ENCODE measurements around the gene CEP63.
"Not testable (repeated sequence)": the region's sequence is repeated elsewhere in the genome, so short reads cannot be mapped to it uniquely, and the experiment has no call there.

Gene CEP63

GRCh38 chr3:134543113-134543512 lies 57.3 kb downstream of the CEP63 start:
- Histone ChIP-seq H3K27ac (ENCODE audit: low read depth, low read length) (no peak overlapping the region), H3K9ac (ENCODE audit: low read length) (no peak overlapping the region), H3K4me1 (ENCODE audit: control insufficient read depth, insufficient read depth, low read length) (no peaks in the 10 kb centered on the region), H3K4me3 (ENCODE audit: low read depth, low read length) (no peak overlapping the region), H3K36me3 (ENCODE audit: control insufficient read depth, insufficient read depth, low read length) (peaks cover 19% of the 10 kb centered on the region), H3K9me3 (ENCODE audit: control insufficient read depth, insufficient read depth, low read depth, low read length) (no peaks in the 10 kb centered on the region), H3K27me3 (ENCODE audit: control insufficient read depth, insufficient read depth, low read length) (no peaks in the 10 kb centered on the region)

GRCh38 chr3:134544316-134544715 lies 58.5 kb downstream of the CEP63 start:
- Histone ChIP-seq H3K36me3 (ENCODE audit: control insufficient read depth, insufficient read depth, low read length) (peaks cover 19% of the 10 kb centered on the region), H3K4me1 (ENCODE audit: control insufficient read depth, insufficient read depth, low read length) (no peaks in the 10 kb centered on the region), H3K27me3 (ENCODE audit: control insufficient read depth, insufficient read depth, low read length) (no peaks in the 10 kb centered on the region), H3K9me3 (ENCODE audit: control insufficient read depth, insufficient read depth, low read depth, low read length) (no peaks in the 10 kb centered on the region), H3K4me3 (ENCODE audit: low read depth, low read length) (no peak overlapping the region), H3K27ac (ENCODE audit: low read depth, low read length) (no peak overlapping the region), H3K9ac (ENCODE audit: low read length) (no peak overlapping the region)

DNA sequence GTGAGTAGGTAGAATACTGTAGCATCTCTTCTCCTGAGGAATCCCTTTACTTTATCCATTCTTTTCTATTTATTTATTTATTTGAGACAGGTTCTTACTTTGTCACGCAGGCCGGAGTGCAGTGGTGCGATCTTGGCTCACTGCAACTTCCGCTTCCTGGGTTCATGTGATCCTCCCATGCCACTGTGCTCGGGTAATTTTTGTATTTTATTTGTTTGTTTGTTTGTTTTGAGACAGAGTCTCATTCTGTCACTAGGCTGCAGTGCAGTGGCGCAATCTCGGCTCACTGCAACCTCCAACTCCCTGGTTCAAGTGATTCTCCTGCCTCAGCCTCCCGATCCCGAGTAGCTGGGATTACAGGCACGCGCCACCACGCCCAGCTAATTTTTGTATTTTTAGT lies 58.9 kb downstream of the CEP63 start:
- not testable (repeated sequence) for H3K9ac ChIP-seq (ENCODE audit: low read length); H3K4me1 ChIP-seq (ENCODE audit: control insufficient read depth, insufficient read depth, low read length); H3K9me3 ChIP-seq (ENCODE audit: control insufficient read depth, insufficient read depth, low read depth, low read length); H3K27me3 ChIP-seq (ENCODE audit: control insufficient read depth, insufficient read depth, low read length); H3K27ac ChIP-seq (ENCODE audit: low read depth, low read length); H3K4me3 ChIP-seq (ENCODE audit: low read depth, low read length)
- H3K36me3 ChIP-seq (ENCODE audit: control insufficient read depth, insufficient read depth, low read length) = peaks cover 23% of the 10 kb centered on the region

GRCh38 chr3:134545818-134546217 lies 60.0 kb downstream of the CEP63 start:
- no peak overlapping the region for H3K27ac ChIP-seq (ENCODE audit: low read depth, low read length)
- H3K4me1 ChIP-seq (ENCODE audit: control insufficient read depth, insufficient read depth, low read length) = no peaks in the 10 kb centered on the region
- peaks cover 32% of the 10 kb centered on the region for H3K36me3 ChIP-seq (ENCODE audit: control insufficient read depth, insufficient read depth, low read length)
- H3K9me3 ChIP-seq (ENCODE audit: control insufficient read depth, insufficient read depth, low read depth, low read length) = no peaks in the 10 kb centered on the region
- no peaks in the 10 kb centered on the region for H3K27me3 ChIP-seq (ENCODE audit: control insufficient read depth, insufficient read depth, low read length)
- no peak overlapping the region for H3K9ac ChIP-seq (ENCODE audit: low read length)
- no peak overlapping the region for H3K4me3 ChIP-seq (ENCODE audit: low read depth, low read length)

DNA sequence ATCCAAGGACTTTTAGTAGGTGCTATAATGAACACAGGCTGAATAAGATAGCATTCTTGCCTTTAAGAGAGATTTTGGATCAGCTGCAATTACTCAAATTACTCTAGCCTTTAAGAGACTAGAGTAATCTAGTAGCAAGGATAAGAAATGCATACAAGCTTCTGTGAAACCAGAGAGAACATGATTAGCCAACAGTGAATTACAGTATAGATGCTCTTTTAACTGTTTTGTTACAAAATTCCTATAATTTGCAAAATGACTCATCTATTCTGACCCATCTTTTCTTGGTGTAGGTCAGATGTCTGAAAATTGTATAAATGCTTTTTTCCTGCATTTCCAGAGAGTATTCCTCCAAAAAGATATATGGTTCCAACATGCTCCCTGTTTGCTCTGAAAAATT lies 66.9 kb downstream of the CEP63 start:
- Histone ChIP-seq H3K36me3 (ENCODE audit: control insufficient read depth, insufficient read depth, low read length) (peaks cover 49% of the 10 kb centered on the region), H3K9ac (ENCODE audit: low read length) (no peak overlapping the region), H3K4me3 (ENCODE audit: low read depth, low read length) (no peak overlapping the region), H3K4me1 (ENCODE audit: control insufficient read depth, insufficient read depth, low read length) (no peaks in the 10 kb centered on the region), H3K27ac (ENCODE audit: low read depth, low read length) (no peak overlapping the region), H3K27me3 (ENCODE audit: control insufficient read depth, insufficient read depth, low read length) (no peaks in the 10 kb centered on the region), H3K9me3 (ENCODE audit: control insufficient read depth, insufficient read depth, low read depth, low read length) (no peaks in the 10 kb centered on the region)

GRCh38 chr3:134559591-134559990 lies 73.7 kb downstream of the CEP63 start:
- no peak overlapping the region for H3K9ac ChIP-seq (ENCODE audit: low read length)
- H3K36me3 ChIP-seq (ENCODE audit: control insufficient read depth, insufficient read depth, low read length) = peaks cover 5% of the 10 kb centered on the region; the same call in 1 of the 2 replicates
- no peaks in the 10 kb centered on the region for H3K27me3 ChIP-seq (ENCODE audit: control insufficient read depth, insufficient read depth, low read length)
- H3K27ac ChIP-seq (ENCODE audit: low read depth, low read length) = no peak overlapping the region
- no peaks in the 10 kb centered on the region for H3K9me3 ChIP-seq (ENCODE audit: control insufficient read depth, insufficient read depth, low read depth, low read length)
- H3K4me1 ChIP-seq (ENCODE audit: control insufficient read depth, insufficient read depth, low read length) = peaks cover 5% of the 10 kb centered on the region
- no peak overlapping the region for H3K4me3 ChIP-seq (ENCODE audit: low read depth, low read length)

DNA sequence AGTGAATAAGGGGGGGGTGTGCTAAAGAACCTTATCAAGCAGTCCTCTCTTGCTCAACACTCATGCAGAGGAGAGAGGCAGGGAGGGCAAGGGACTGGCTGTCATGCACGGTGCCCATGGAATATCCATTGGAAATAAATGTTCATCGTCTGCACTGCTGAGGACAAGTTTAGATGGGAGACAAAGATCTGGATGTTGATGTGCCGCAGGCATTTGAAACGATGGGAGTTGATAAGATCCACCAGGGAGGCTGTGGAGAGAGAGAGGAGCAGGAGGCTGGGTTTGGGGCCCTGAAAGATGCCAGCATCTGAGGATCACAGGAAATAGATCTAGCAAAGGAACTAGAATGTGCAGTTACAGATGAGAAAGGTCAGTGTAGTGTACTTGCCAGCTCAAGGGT lies 76.2 kb downstream of the CEP63 start:
- no peaks in the 10 kb centered on the region for H3K9me3 ChIP-seq (ENCODE audit: control insufficient read depth, insufficient read depth, low read depth, low read length)
- H3K4me1 ChIP-seq (ENCODE audit: control insufficient read depth, insufficient read depth, low read length) = peaks cover 5% of the 10 kb centered on the region
- H3K27ac ChIP-seq (ENCODE audit: low read depth, low read length) = no peak overlapping the region

GRCh38 chr3:134563601-134564000 lies 77.7 kb downstream of the CEP63 start:
- Histone ChIP-seq H3K4me3 (ENCODE audit: low read depth, low read length) (no peak overlapping the region), H3K27me3 (ENCODE audit: control insufficient read depth, insufficient read depth, low read length) (no peaks in the 10 kb centered on the region), H3K27ac (ENCODE audit: low read depth, low read length) (no peak overlapping the region), H3K9ac (ENCODE audit: low read length) (no peak overlapping the region), H3K4me1 (ENCODE audit: control insufficient read depth, insufficient read depth, low read length) (peaks cover 5% of the 10 kb centered on the region), H3K9me3 (ENCODE audit: control insufficient read depth, insufficient read depth, low read depth, low read length) (0 out of 2 replicates have a peak, but pooled peaks cover 3% of the 10 kb centered on the region), H3K36me3 (ENCODE audit: control insufficient read depth, insufficient read depth, low read length) (peaks cover 3% of the 10 kb centered on the region; the same call in 1 of the 2 replicates)

More for the DNA sequence above, 76.2 kb downstream of the CEP63 start:
- Histone ChIP-seq H3K36me3 (ENCODE audit: control insufficient read depth, insufficient read depth, low read length) (peaks cover 3% of the 10 kb centered on the region; the same call in 1 of the 2 replicates), H3K4me3 (ENCODE audit: low read depth, low read length) (no peak overlapping the region), H3K27me3 (ENCODE audit: control insufficient read depth, insufficient read depth, low read length) (no peaks in the 10 kb centered on the region), H3K9ac (ENCODE audit: low read length) (no peak overlapping the region)

GRCh38 chr3:134564991-134565390 lies 79.1 kb downstream of the CEP63 start:
- no peak overlapping the region for H3K4me3 ChIP-seq (ENCODE audit: low read depth, low read length)

DNA sequence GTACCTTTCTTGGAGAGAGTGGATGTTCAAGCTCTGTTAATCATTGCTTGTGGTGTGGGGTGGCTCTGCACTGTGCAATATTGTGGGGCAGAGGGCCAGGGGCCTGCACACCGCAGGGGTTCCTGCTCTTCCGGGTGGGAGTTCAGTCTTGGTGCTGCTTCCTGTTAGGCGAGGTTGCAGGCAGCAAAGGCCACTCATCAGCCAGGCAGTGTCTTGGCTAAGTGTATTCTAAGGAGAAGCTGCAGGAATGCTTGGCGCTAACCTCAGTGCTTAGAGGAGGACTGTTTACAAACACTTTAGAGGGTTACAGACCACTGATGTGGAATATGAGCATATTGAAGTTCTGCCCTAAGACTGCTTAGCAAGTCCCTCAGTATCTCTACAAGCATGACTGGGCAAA lies 81.7 kb downstream of the CEP63 start:
- Histone ChIP-seq H3K36me3 (ENCODE audit: control insufficient read depth, insufficient read depth, low read length) (no peaks in the 10 kb centered on the region), H3K27ac (ENCODE audit: low read depth, low read length) (no peak overlapping the region), H3K9me3 (ENCODE audit: control insufficient read depth, insufficient read depth, low read depth, low read length) (peaks cover 32% of the 10 kb centered on the region), H3K4me3 (ENCODE audit: low read depth, low read length) (no peak overlapping the region), H3K9ac (ENCODE audit: low read length) (no peak overlapping the region), H3K27me3 (ENCODE audit: control insufficient read depth, insufficient read depth, low read length) (no peaks in the 10 kb centered on the region), H3K4me1 (ENCODE audit: control insufficient read depth, insufficient read depth, low read length) (peaks cover 5% of the 10 kb centered on the region)

More at GRCh38 chr3:134564991-134565390, 79.1 kb downstream of the CEP63 start:
- no peak overlapping the region for H3K27ac ChIP-seq (ENCODE audit: low read depth, low read length)
- H3K4me1 ChIP-seq (ENCODE audit: control insufficient read depth, insufficient read depth, low read length) = peaks cover 5% of the 10 kb centered on the region
- no peaks in the 10 kb centered on the region for H3K36me3 ChIP-seq (ENCODE audit: control insufficient read depth, insufficient read depth, low read length)
- no peak overlapping the region for H3K9ac ChIP-seq (ENCODE audit: low read length)
- H3K27me3 ChIP-seq (ENCODE audit: control insufficient read depth, insufficient read depth, low read length) = no peaks in the 10 kb centered on the region
- peaks cover 17% of the 10 kb centered on the region for H3K9me3 ChIP-seq (ENCODE audit: control insufficient read depth, insufficient read depth, low read depth, low read length)

GRCh38 chr3:134568790-134569189 lies 82.9 kb downstream of the CEP63 start:
- H3K9ac ChIP-seq (ENCODE audit: low read length) = no peak overlapping the region
- peaks cover 32% of the 10 kb centered on the region for H3K9me3 ChIP-seq (ENCODE audit: control insufficient read depth, insufficient read depth, low read depth, low read length)
- no peaks in the 10 kb centered on the region for H3K27me3 ChIP-seq (ENCODE audit: control insufficient read depth, insufficient read depth, low read length)
- H3K27ac ChIP-seq (ENCODE audit: low read depth, low read length) = no peak overlapping the region
- no peak overlapping the region for H3K4me3 ChIP-seq (ENCODE audit: low read depth, low read length)
- H3K36me3 ChIP-seq (ENCODE audit: control insufficient read depth, insufficient read depth, low read length) = no peaks in the 10 kb centered on the region
- H3K4me1 ChIP-seq (ENCODE audit: control insufficient read depth, insufficient read depth, low read length) = no peaks in the 10 kb centered on the region

DNA sequence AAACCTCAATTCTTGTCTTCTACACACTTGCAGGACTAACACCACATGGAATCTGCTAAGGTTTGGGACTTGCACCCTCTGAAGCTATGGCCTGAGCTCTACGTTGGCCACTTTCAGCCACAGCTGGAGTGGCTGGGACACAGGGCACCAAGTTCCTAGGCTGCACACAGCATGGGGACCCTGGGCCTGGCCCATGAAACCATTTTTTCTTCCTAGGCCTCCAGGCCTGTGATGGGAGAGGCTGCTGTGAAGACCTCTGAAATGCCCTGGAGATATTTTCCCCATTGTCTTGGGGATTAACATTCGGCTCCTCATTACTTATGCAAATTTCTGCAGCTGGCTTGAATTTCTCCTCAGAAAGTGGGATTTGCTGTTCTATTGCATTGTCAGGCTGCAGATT lies 84.0 kb downstream of the CEP63 start:
- H3K36me3 ChIP-seq (ENCODE audit: control insufficient read depth, insufficient read depth, low read length); H3K27ac ChIP-seq (ENCODE audit: low read depth, low read length); H3K4me3 ChIP-seq (ENCODE audit: low read depth, low read length); H3K27me3 ChIP-seq (ENCODE audit: control insufficient read depth, insufficient read depth, low read length); H3K4me1 ChIP-seq (ENCODE audit: control insufficient read depth, insufficient read depth, low read length); H3K9ac ChIP-seq (ENCODE audit: low read length): not testable (repeated sequence)
- peaks cover 32% of the 10 kb centered on the region for H3K9me3 ChIP-seq (ENCODE audit: control insufficient read depth, insufficient read depth, low read depth, low read length)

Data from HUES6 (cell line).